HG03025 (cell line): ENCODE data around the gene PSTPIP2.

ENCODE experiments used
- ATAC-seq: cut with Tn5 transposase; IDR thresholded peaks from one replicate; pipeline ENCODE4 v1.9.1; 2021; ENCODE audit warnings: mild to moderate bottlenecking, moderate library complexity; ENCODE audit not compliant: unreplicated experiment, low FRiP score

Gene PSTPIP2

DNA sequence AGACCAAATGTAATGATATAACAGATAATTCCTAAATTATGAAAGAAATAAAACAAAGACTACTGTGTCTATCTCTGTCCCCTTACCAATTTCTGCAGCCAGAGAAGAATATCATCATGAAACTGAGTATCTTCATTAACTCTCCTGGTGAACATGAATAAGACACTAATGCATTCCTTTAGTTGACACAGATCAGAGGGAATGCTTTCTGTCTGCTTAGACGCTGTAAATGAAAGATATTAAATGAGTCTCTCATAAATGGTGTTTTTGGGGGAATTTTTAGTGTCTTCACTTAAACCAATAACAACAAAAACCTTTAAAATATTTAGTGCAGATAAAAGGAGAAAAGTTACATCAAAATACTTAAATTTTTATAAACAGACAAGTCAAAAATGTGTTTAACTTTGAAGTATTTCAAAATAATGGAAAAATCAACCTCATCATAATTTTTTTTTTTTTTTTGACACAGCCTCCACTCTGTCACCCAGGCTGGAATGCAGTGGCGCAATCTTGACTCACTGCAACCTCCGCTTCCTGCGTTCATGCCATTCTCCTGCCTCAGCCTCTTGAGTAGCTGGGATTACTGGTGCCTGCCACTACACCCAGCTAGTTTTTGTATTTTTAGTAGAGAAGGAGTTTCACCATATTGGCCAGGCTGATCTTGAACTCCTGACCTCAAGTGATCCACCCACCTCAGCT, 120.9 kb downstream of the PSTPIP2 start:
- ATAC-seq, result no peak

DNA sequence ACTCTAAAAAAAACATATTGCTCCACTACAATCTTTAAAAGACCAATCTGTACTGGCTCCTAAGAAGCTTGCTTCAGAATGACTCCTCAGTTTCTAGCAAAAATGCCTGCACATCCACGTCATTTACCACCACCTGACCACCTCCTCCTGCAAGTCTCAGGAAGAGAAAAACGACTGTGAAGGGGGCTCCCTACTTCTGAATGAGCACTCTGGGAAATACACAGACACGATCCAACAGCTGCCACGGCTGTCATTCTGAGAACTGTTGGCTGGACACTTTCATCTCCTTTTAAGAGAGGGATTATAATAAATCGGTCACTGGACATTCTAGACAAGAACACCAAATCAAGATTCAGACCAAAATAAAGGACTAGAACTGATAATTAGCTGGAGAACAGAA, 126.4 kb downstream of the PSTPIP2 start:
- ATAC-seq, result no peak

DNA sequence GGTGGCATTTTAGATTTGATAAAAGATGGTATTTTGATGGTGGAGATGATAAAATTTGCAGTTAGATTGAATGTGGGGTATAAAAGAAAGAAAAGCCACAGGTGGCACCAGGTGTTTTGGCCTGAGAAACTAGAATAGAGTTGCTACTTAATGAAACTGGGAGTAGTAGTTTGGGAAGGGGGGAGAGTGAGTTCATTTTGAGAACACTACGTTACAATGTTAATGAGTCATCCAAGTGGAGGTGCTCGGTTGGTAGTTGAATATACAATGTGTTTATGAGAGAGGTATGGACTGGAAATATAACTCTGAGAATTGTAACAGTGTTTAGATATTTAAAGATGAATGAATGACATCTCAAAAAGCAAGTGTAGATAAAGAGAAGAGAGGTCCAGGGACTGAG, 131.3 kb downstream of the PSTPIP2 start:
- ATAC-seq, result no peak

DNA sequence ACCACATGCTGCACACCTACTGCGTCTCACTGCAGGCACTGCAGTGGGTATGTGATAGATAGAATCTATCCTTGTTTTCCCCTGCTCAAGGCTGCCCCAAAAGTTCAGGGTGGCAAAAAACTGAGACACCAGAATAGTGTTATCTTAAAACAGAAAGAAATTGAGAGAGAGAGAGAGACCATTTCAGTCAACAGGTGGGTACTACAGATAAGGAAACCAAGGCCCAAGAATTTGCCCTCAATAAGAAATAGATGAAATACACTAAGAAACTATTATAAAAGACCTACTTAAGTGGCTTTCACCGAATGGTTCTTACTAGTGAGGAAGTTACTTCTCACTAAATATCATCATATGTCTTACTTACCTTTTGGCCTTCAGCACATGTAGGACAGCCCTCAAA, 132.8 kb downstream of the PSTPIP2 start:
- no peak for ATAC-seq

GRCh38 chr18:45938488-45938935, 133.5 kb downstream of the PSTPIP2 start:
- no peak for ATAC-seq

DNA sequence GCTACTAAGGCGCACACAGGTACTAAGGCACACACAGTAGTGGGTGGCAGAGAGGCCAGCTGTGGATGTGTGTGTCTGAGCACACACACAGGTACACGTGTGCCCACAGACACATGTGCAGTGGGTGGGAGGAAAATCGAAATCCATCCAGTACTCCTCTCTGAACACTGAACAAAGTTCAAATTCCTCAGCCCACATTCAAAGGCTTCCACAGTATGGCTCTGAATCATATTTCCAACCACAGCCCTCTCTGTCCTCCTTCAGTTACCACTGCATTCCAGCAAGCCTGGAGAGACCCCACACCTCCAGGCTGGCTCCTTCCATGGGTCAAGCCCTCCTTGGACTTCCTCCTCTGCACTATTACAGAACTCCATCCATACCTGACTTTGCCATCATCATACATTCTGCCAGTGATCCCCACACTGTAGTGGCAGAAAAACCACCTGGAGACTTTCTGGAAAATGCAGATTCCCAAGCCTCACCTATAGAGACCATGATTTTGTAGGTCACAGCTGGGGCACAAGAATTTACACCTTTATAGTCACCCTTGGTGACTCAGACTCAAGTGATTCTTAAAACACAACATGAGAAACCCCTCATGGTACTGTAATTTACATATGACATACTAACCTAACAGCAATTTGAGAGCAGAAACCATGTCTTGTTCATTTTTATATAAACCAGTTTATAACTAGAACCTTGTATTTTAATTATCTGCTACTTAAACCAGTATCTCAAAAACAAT, 136.3 kb downstream of the PSTPIP2 start:
- no peak for ATAC-seq
